Smooth muscle cell (in vitro differentiated cells): ENCODE measurements around the gene MS4A12. TPM values are rescaled to one million over a fixed set of nuclear protein-coding genes. Genes with fewer than 3 reads are reported as not detected.
"Not testable (repeated sequence)": the region's sequence is repeated elsewhere in the genome, so short reads cannot be mapped to it uniquely, and the experiment has no call there.

Experiments used
- DNase-seq: peaks from one replicate; lab custom pipeline; 2025; ENCODE audit not compliant: unreplicated experiment; lab: John Stamatoyannopoulos, UW
- H2AFZ ChIP-seq: fragments of 200-600 bp; sonication (generic); 2 replicates; pipeline ENCODE4 v1.6.0; 2016; ENCODE audit warnings: antibody characterized with exemption, low read depth, mild to moderate bottlenecking
- H3F3A ChIP-seq: fragments of 200-600 bp; sonication (generic); 2 replicates; pipeline ENCODE4 v1.6.0; 2017; ENCODE audit warnings: antibody characterized with exemption, low read depth
- H3K27ac ChIP-seq: fragments of 200-600 bp; sonication (generic); 2 replicates; pipeline ENCODE4 v1.5.1; 2016; ENCODE audit warnings: low read depth, mild to moderate bottlenecking
- H3K27me3 ChIP-seq: fragments of 200-600 bp; sonication (generic); 2 replicates; pipeline ENCODE4 v1.6.1; 2016; ENCODE audit warnings: low read depth, mild to moderate bottlenecking
- H3K36me3 ChIP-seq: fragments of 200-600 bp; sonication (generic); 2 replicates; pipeline ENCODE4 v1.5.1; 2016; ENCODE audit warnings: low read depth
- H3K4me1 ChIP-seq: fragments of 200-600 bp; sonication (generic); 2 replicates; pipeline ENCODE4 v1.5.1; 2016; ENCODE audit warnings: low read depth
- H3K4me2 ChIP-seq: fragments of 200-600 bp; sonication (generic); 2 replicates; pipeline ENCODE4 v1.6.0; 2016; ENCODE audit warnings: mild to moderate bottlenecking
- H3K4me3 ChIP-seq: fragments of 200-600 bp; sonication (generic); 2 replicates; pipeline ENCODE4 v1.5.1; 2016; ENCODE audit warnings: mild to moderate bottlenecking
- H3K79me2 ChIP-seq: fragments of 200-600 bp; sonication (generic); 2 replicates; pipeline ENCODE4 v1.6.0; 2016; ENCODE audit warnings: low read depth, mild to moderate bottlenecking
- H3K9ac ChIP-seq: fragments of 200-600 bp; sonication (generic); 2 replicates; pipeline ENCODE4 v1.6.0; 2016; ENCODE audit warnings: low read depth
- H3K9me3 ChIP-seq: fragments of 200-600 bp; sonication (generic); replicated peaks from 2 replicates; pipeline ENCODE4 v1.5.1; 2016; ENCODE audit warnings: low read depth
- H4K20me1 ChIP-seq: fragments of 200-600 bp; sonication (generic); 2 replicates; pipeline ENCODE4 v1.6.0; 2016; ENCODE audit warnings: low read depth
- WGBS: methylation state at CpG from one replicate; pipeline ENCODE4 v1.1.7; 2016; ENCODE audit warnings: low lambda C conversion rate; 5-methylcytosine and 5-hydroxymethylcytosine counted together
- polyA plus RNA-seq: library from polyadenylated mRNA; unstranded; fragments of >200 nt; fragmentation: Nextera tagmentation; extraction: Ambion mirVana; gene quantifications from 2 replicates; pipeline ENCODE4 v1.2.1, GENCODE V29; 2016
- total RNA-seq: library from RNA; depleted of rRNA; stranded (reverse); fragments of >200 nt; gene quantifications from 2 replicates; pipeline ENCODE4 v1.2.3, GENCODE V29; 2014
- TF ChIP-seq, protein P1 (sequence below): fragments of 200-600 bp; sonication (generic); IDR thresholded peaks from 2 replicates; pipeline ENCODE4 v1.5.1; 2017; ENCODE audit warnings: borderline replicate concordance, mild to moderate bottlenecking, antibody characterized with exemption; ENCODE audit not compliant: insufficient read depth, poor library complexity, severe bottlenecking

Gene MS4A12
- total and polyA plus RNA-seq, 2 experiments from 2014 or later: not detected

DNA sequence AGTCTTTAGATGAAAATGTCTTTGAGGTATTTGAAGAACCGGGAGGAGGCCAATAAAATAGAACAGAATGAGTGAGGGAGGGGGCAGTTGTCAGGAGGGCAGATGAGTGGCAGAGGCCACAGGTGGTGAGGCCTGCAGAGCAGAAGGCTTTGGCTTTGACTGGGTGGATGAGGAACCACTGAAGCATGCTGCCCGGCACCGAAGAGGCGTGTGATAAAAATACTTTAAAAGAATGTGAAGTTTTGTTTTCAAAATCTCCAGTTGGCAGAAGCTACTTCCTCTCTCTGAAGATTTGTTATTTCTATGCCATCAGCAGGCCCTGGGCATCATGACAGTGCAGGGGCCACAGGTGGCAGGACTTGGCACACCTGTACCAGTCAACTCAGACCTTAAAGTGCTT is 6.3 kb downstream of the MS4A12 start:
- no peaks in the 10 kb centered on the region for H4K20me1 ChIP-seq
- DNase-seq: no peak
- 75% methylated on average over 4 of the region's 4 CpGs for WGBS

GRCh38 chr11:60500276-60500910 is 7.8 kb downstream of the MS4A12 start:
- H3K4me2 ChIP-seq: no peak overlapping the region
- H3K4me3 ChIP-seq: no peak overlapping the region
- H3K9ac ChIP-seq: no peak overlapping the region
- H3K9me3 ChIP-seq: no peaks in the 10 kb centered on the region
- H3K4me1 ChIP-seq: no peaks in the 10 kb centered on the region
- no peaks in the 10 kb centered on the region for H3K79me2 ChIP-seq
- H3K36me3 ChIP-seq: no peaks in the 10 kb centered on the region
- H3K27ac ChIP-seq: no peak overlapping the region
- TF ChIP-seq, protein P1, sequence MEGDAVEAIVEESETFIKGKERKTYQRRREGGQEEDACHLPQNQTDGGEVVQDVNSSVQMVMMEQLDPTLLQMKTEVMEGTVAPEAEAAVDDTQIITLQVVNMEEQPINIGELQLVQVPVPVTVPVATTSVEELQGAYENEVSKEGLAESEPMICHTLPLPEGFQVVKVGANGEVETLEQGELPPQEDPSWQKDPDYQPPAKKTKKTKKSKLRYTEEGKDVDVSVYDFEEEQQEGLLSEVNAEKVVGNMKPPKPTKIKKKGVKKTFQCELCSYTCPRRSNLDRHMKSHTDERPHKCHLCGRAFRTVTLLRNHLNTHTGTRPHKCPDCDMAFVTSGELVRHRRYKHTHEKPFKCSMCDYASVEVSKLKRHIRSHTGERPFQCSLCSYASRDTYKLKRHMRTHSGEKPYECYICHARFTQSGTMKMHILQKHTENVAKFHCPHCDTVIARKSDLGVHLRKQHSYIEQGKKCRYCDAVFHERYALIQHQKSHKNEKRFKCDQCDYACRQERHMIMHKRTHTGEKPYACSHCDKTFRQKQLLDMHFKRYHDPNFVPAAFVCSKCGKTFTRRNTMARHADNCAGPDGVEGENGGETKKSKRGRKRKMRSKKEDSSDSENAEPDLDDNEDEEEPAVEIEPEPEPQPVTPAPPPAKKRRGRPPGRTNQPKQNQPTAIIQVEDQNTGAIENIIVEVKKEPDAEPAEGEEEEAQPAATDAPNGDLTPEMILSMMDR: no peak
- H3F3A ChIP-seq: no peaks in the 10 kb centered on the region
- H3K27me3 ChIP-seq: no peaks in the 10 kb centered on the region
- no peak overlapping the region for H2AFZ ChIP-seq
- 44% methylated on average over 3 of the region's 3 CpGs for whole genome bisulfite sequencing
- DNase-seq: no peak
- H4K20me1 ChIP-seq: no peaks in the 10 kb centered on the region

More for the DNA sequence above, 6.3 kb downstream of the MS4A12 start:
- Histone ChIP-seq H3K9ac (no peak overlapping the region), H3K79me2 (no peaks in the 10 kb centered on the region), H3K4me2 (no peak overlapping the region), H3K4me3 (no peak overlapping the region), H2AFZ (no peak overlapping the region), H3K9me3 (no peaks in the 10 kb centered on the region), H3F3A (no peaks in the 10 kb centered on the region), H3K27ac (no peak overlapping the region), H3K36me3 (no peaks in the 10 kb centered on the region), H3K4me1 (no peaks in the 10 kb centered on the region), H3K27me3 (no peaks in the 10 kb centered on the region)
- TF ChIP-seq, protein P1: no peak

DNA sequence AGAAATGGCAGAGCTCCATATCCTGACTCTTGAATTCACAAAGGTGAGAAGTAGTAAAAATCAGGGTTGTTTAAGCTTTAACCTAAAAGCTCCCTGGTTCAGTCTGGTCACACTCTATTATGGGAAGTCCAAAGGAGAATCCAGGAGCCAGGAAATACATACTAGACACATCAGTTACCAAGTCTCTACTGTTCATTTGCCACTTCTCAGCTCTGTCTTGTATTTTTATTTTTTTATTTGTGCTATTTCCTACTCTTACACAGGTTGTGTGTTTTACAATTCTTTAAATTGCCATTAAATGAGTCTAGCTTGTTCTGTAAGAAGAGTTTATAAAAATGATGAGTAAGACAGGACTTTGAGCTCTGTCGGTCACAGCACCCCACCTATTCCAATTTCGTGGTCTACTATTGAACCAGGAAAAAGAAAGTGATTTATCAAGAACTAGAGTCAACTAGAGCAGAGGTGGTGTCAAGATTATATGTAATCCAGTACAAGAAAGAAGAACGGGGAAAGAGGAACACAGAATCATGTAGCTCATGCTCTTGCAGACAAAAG is 9.7 kb downstream of the MS4A12 start:
- H3K4me2 ChIP-seq: no peak overlapping the region
- H3K27me3 ChIP-seq: no peaks in the 10 kb centered on the region
- H3K9ac ChIP-seq: no peak overlapping the region
- no peak overlapping the region for H3K4me3 ChIP-seq
- no peak overlapping the region for H3K27ac ChIP-seq
- TF ChIP-seq, protein P1: no peak
- no peak overlapping the region for H2AFZ ChIP-seq
- H3K79me2 ChIP-seq: no peaks in the 10 kb centered on the region
- no peaks in the 10 kb centered on the region for H4K20me1 ChIP-seq
- H3F3A ChIP-seq: no peaks in the 10 kb centered on the region
- DNase-seq: no peak
- H3K9me3 ChIP-seq: no peaks in the 10 kb centered on the region
- H3K36me3 ChIP-seq: no peaks in the 10 kb centered on the region
- WGBS: 81% methylated on average over 3 of the region's 3 CpGs
- H3K4me1 ChIP-seq: no peaks in the 10 kb centered on the region

DNA sequence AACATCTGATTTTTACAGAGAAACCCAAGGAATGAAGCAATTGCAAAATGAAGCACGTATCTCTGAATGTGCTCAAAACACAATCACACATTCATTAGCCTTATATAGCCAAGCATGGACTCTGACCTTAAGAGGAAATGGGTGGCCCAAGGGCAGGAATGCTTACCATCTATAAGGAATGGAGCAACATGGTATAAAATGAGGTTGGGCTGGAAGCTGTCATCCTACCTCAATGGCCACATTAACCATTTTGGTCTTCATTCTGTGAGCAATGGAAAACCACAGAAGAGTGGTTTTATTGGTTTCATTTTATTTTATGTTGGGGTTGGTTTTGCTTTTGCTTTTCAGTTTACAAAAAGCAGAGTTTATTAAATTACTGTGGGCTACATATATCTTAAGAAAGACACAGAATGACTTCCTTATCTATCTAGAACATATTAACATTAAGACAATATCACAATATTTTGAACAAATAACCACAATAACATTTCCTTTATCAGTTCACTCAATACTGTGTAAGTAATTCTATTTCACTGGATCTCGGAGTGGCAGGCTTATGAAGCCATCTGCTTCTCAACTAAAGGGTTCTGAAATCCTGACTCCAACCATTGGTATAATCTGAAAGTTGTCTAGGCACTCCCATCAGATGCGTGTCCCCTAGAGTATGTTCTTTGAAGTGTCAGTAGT is 11.8 kb downstream of the MS4A12 start:
- no peaks in the 10 kb centered on the region for H3K27me3 ChIP-seq
- no peaks in the 10 kb centered on the region for H3K4me1 ChIP-seq
- H3K27ac ChIP-seq: no peak overlapping the region
- no peaks in the 10 kb centered on the region for H3K36me3 ChIP-seq
- H2AFZ ChIP-seq: no peak overlapping the region
- no peak overlapping the region for H3K9ac ChIP-seq
- H3K9me3 ChIP-seq: no peaks in the 10 kb centered on the region
- H4K20me1 ChIP-seq: no peaks in the 10 kb centered on the region
- no peak for DNase-seq
- H3K4me3 ChIP-seq: no peak overlapping the region
- no peaks in the 10 kb centered on the region for H3F3A ChIP-seq
- WGBS: 83% methylated on average over 3 of the region's 3 CpGs
- TF ChIP-seq, protein P1: no peak
- H3K4me2 ChIP-seq: no peak overlapping the region
- no peaks in the 10 kb centered on the region for H3K79me2 ChIP-seq

DNA sequence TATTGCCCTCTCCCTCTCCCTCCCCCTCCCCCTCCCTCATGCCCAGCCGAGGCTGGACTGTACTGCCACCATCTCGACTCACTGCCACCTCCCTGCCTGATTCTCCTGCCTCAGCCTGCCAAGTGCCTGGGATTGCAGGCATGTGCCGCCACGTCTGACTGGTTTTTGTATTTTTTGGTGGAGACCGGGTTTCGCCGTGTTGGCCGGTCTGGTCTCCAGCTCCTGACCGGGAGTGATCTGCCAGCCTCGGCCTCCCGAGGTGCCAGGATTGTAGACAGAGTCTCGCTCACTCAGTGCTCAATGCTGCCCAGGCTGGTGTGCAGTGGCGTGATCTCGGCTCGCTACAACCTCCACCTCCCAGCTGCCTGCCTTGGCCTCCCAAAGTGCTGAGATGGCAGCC is 17.0 kb downstream of the MS4A12 start:
- not testable (repeated sequence) for H3K27ac ChIP-seq, H3K4me1 ChIP-seq, H3K79me2 ChIP-seq, H3K4me2 ChIP-seq, H4K20me1 ChIP-seq, DNase-seq, H3F3A ChIP-seq, H3K4me3 ChIP-seq, H3K27me3 ChIP-seq, H3K9me3 ChIP-seq, H3K9ac ChIP-seq, H2AFZ ChIP-seq, H3K36me3 ChIP-seq
- 76% methylated on average over 13 of the region's 15 CpGs for WGBS
